ENCODE measurements around the gene ZBTB7C. TPM values are rescaled to one million over a fixed set of nuclear protein-coding genes. Genes with fewer than 3 reads are reported as not detected.

Gene ZBTB7C
- total RNA-seq, 1 donor from 2014 or later, result 1.1 TPM

GRCh38 chr18:48079885-48080284, 329.3 kb downstream of the ZBTB7C start:
- no peak overlapping the region for H3K4me3 ChIP-seq (ENCODE audit: low read depth, low read length)
- TF ChIP-seq CTCF (IDR thresholded peaks at IDR 0.05; ENCODE audit: insufficient read depth, low read length, poor library complexity, severe bottlenecking), result no peak
- peaks cover 7% of the 10 kb centered on the region for H3K27me3 ChIP-seq (ENCODE audit: control insufficient read depth, insufficient read depth, low read length)
- no peaks in the 10 kb centered on the region for H3K36me3 ChIP-seq (ENCODE audit: control insufficient read depth, insufficient read depth, low read length)
- DNase-seq (ENCODE audit: low read depth), result no peak

GRCh38 chr18:48078448-48078847, 330.7 kb downstream of the ZBTB7C start:
- Histone ChIP-seq H3K27me3 (ENCODE audit: control insufficient read depth, insufficient read depth, low read length) (peaks cover 7% of the 10 kb centered on the region), H3K4me3 (ENCODE audit: low read depth, low read length) (no peak overlapping the region), H3K36me3 (ENCODE audit: control insufficient read depth, insufficient read depth, low read length) (no peaks in the 10 kb centered on the region)
- no peak for DNase-seq (ENCODE audit: low read depth)
- TF ChIP-seq CTCF (IDR thresholded peaks at IDR 0.05; ENCODE audit: insufficient read depth, low read length, poor library complexity, severe bottlenecking), result no peak

GRCh38 chr18:48077291-48077690, 331.9 kb downstream of the ZBTB7C start:
- no peaks in the 10 kb centered on the region for H3K36me3 ChIP-seq (ENCODE audit: control insufficient read depth, insufficient read depth, low read length)
- no peak overlapping the region for H3K4me3 ChIP-seq (ENCODE audit: low read depth, low read length)
- DNase-seq (ENCODE audit: low read depth), result no peak
- no peak for TF ChIP-seq CTCF (IDR thresholded peaks at IDR 0.05; ENCODE audit: insufficient read depth, low read length, poor library complexity, severe bottlenecking)
- peaks cover 7% of the 10 kb centered on the region for H3K27me3 ChIP-seq (ENCODE audit: control insufficient read depth, insufficient read depth, low read length)

- peaks cover 7% of the 10 kb centered on the region for H3K27me3 ChIP-seq (ENCODE audit: control insufficient read depth, insufficient read depth, low read length)
- no peak for DNase-seq (ENCODE audit: low read depth)
- no peak for TF ChIP-seq CTCF (IDR thresholded peaks at IDR 0.05; ENCODE audit: insufficient read depth, low read length, poor library complexity, severe bottlenecking)
- H3K36me3 ChIP-seq (ENCODE audit: control insufficient read depth, insufficient read depth, low read length), result no peaks in the 10 kb centered on the region
- H3K4me3 ChIP-seq (ENCODE audit: low read depth, low read length), result no peak overlapping the region
These were observed 332.7 kb downstream of the ZBTB7C start for GRCh38 chr18:48076461-48076860.

- Histone ChIP-seq H3K36me3 (ENCODE audit: control insufficient read depth, insufficient read depth, low read length) (no peaks in the 10 kb centered on the region), H3K27me3 (ENCODE audit: control insufficient read depth, insufficient read depth, low read length) (peaks cover 7% of the 10 kb centered on the region), H3K4me3 (ENCODE audit: low read depth, low read length) (no peak overlapping the region)
- no peak for TF ChIP-seq CTCF (IDR thresholded peaks at IDR 0.05; ENCODE audit: insufficient read depth, low read length, poor library complexity, severe bottlenecking)
- no peak for DNase-seq (ENCODE audit: low read depth)
These were observed 333.5 kb downstream of the ZBTB7C start for GRCh38 chr18:48075707-48076093.

- no peak for DNase-seq (ENCODE audit: low read depth)
- no peak for TF ChIP-seq CTCF (IDR thresholded peaks at IDR 0.05; ENCODE audit: insufficient read depth, low read length, poor library complexity, severe bottlenecking)
- H3K36me3 ChIP-seq (ENCODE audit: control insufficient read depth, insufficient read depth, low read length), result no peaks in the 10 kb centered on the region
- H3K4me3 ChIP-seq (ENCODE audit: low read depth, low read length), result no peak overlapping the region
- peaks cover 7% of the 10 kb centered on the region for H3K27me3 ChIP-seq (ENCODE audit: control insufficient read depth, insufficient read depth, low read length)
These were observed 334.1 kb downstream of the ZBTB7C start for GRCh38 chr18:48074929-48075706.

Measured in kidney epithelial cell (primary cell).